HEK293 (cell line): ENCODE results near the gene MAP9.

Experiments
- TCF7L2 ChIP-seq: IDR thresholded peaks from 2 replicates; pipeline ENCODE4 v1.6.1; 2011; ENCODE audit warnings: low read depth, mild to moderate bottlenecking, inconsistent platforms, low read length, moderate library complexity, borderline replicate concordance
- ZBTB10 ChIP-seq: fragments of 450-650 bp; formaldehyde crosslinking; IDR thresholded peaks from 2 replicates; pipeline ENCODE4 v1.5.1; 2016; ENCODE audit warnings: missing biosample characterization, missing genetic modification characterization
- ZBTB20 ChIP-seq: fragments of 450-650 bp; formaldehyde crosslinking; IDR thresholded peaks from 2 replicates; pipeline ENCODE4 v1.5.1; 2016; ENCODE audit warnings: missing biosample characterization, missing genetic modification characterization
- ZFP37 ChIP-seq: fragments of 450-650 bp; formaldehyde crosslinking; IDR thresholded peaks from 2 replicates; pipeline ENCODE4 v1.5.1; 2016; ENCODE audit warnings: missing biosample characterization, missing genetic modification characterization
- ZNF138 ChIP-seq: fragments of 450-650 bp; formaldehyde crosslinking; IDR thresholded peaks from 2 replicates; pipeline ENCODE4 v1.5.1; 2016; ENCODE audit warnings: missing biosample characterization, missing genetic modification characterization, borderline replicate concordance
- ZNF155 ChIP-seq: fragments of 450-650 bp; formaldehyde crosslinking; IDR thresholded peaks from 2 replicates; pipeline ENCODE4 v1.5.1; 2016; ENCODE audit warnings: missing biosample characterization, missing genetic modification characterization
- ZNF366 ChIP-seq: fragments of 450-650 bp; formaldehyde crosslinking; conservative IDR thresholded peaks from 2 replicates; pipeline ENCODE4 v1.5.1; 2016; ENCODE audit warnings: missing biosample characterization, missing genetic modification characterization
- ZNF670 ChIP-seq: fragments of 450-650 bp; formaldehyde crosslinking; IDR thresholded peaks from 2 replicates; pipeline ENCODE4 v1.5.1; 2016; ENCODE audit warnings: missing biosample characterization, missing genetic modification characterization, low read depth
- TF ChIP-seq, protein P1 (sequence below): fragments of 450-650 bp; formaldehyde crosslinking; IDR thresholded peaks from 2 replicates; pipeline ENCODE4 v1.5.1; 2016; ENCODE audit warnings: missing biosample characterization, missing genetic modification characterization

DNA sequence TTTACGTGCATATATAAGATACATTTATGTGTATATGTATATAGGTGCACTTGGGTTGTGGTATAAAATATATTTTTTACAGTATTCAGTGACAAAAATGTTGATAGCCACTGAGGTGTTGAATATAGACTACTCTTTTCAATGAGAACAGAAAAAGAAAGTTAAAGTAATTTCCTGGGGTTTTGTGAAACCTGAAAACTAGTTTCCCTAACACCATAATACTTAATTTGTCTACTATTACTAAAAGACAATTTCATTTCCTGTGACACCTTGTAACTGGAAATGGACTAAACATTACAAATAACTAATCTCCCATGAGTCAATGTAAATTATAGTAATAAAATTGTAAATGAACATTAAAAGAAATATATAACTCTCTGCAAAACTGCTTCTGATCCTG lies 32.0 kb upstream of the MAP9 start:
- TF ChIP-seq ZNF155 (no peak), ZNF366 (tag by site-specific recombination) (no peak), ZNF670 (tag by site-specific recombination) (no peak), ZNF138 (tag by site-specific recombination) (no peak), TCF7L2 (no peak), ZBTB10 (no peak), ZBTB20 (tag by site-specific recombination) (no peak), ZFP37 (tag by site-specific recombination) (no peak)
- TF ChIP-seq, protein P1, sequence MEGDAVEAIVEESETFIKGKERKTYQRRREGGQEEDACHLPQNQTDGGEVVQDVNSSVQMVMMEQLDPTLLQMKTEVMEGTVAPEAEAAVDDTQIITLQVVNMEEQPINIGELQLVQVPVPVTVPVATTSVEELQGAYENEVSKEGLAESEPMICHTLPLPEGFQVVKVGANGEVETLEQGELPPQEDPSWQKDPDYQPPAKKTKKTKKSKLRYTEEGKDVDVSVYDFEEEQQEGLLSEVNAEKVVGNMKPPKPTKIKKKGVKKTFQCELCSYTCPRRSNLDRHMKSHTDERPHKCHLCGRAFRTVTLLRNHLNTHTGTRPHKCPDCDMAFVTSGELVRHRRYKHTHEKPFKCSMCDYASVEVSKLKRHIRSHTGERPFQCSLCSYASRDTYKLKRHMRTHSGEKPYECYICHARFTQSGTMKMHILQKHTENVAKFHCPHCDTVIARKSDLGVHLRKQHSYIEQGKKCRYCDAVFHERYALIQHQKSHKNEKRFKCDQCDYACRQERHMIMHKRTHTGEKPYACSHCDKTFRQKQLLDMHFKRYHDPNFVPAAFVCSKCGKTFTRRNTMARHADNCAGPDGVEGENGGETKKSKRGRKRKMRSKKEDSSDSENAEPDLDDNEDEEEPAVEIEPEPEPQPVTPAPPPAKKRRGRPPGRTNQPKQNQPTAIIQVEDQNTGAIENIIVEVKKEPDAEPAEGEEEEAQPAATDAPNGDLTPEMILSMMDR (tag by site-specific recombination), result no peak
